ENCODE measurements around the gene ETNK2.

DNA sequence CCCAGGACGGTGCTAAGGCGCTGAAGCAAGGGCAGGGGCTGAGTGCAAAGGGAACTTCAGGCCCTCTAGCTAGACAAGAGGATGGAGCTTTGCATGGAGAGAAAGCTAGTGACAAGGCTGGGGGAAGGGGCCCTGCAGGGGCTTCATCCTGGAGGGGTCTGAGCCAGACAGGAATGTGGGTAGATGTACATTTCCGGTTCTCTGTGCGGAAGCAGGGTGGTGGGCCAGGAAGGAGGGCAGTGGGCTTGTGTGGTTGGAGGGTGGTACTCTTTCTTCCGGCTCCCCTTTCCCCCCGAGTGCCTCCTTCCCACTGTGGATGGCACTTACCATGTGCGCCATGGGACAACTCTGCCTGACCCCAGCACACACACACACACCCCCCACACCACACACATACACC lies 42.9 kb upstream of the ETNK2 start:
- TF ChIP-seq, protein P1, sequence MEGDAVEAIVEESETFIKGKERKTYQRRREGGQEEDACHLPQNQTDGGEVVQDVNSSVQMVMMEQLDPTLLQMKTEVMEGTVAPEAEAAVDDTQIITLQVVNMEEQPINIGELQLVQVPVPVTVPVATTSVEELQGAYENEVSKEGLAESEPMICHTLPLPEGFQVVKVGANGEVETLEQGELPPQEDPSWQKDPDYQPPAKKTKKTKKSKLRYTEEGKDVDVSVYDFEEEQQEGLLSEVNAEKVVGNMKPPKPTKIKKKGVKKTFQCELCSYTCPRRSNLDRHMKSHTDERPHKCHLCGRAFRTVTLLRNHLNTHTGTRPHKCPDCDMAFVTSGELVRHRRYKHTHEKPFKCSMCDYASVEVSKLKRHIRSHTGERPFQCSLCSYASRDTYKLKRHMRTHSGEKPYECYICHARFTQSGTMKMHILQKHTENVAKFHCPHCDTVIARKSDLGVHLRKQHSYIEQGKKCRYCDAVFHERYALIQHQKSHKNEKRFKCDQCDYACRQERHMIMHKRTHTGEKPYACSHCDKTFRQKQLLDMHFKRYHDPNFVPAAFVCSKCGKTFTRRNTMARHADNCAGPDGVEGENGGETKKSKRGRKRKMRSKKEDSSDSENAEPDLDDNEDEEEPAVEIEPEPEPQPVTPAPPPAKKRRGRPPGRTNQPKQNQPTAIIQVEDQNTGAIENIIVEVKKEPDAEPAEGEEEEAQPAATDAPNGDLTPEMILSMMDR (IDR thresholded peaks at IDR 0.05) = no peak
- no peak for TF ChIP-seq POLR2A (IDR thresholded peaks at IDR 0.05)

Data from testis (tissue), 2 donors.